HS-27A (cell line): Measurements from ENCODE around the gene CARD11.

ENCODE experiments used
- DNase-seq: peaks from one replicate; pipeline ENCODE4 v3.0.0-alpha.2; 2012; ENCODE audit warnings: low read depth, missing footprints

Gene CARD11

DNA sequence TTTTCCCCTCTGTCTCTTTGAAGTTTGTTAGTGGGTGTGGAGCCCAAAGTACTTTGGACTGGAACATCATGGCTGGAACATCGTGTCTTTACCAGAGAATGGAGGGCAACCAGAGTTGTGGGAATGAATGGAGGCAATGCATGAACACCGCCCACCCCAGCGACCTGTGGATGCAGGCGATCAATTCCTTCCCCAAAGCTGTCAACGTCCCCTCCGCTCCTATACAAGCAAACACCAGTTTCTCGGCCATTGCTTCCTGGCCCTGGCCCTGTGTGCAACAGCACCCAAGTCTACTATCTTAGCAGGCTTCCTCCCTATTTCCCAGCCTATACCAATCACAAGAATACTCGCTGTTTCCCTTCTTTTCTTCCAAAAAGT is 62.6 kb downstream of the CARD11 start:
- no peak for DNase-seq

DNA sequence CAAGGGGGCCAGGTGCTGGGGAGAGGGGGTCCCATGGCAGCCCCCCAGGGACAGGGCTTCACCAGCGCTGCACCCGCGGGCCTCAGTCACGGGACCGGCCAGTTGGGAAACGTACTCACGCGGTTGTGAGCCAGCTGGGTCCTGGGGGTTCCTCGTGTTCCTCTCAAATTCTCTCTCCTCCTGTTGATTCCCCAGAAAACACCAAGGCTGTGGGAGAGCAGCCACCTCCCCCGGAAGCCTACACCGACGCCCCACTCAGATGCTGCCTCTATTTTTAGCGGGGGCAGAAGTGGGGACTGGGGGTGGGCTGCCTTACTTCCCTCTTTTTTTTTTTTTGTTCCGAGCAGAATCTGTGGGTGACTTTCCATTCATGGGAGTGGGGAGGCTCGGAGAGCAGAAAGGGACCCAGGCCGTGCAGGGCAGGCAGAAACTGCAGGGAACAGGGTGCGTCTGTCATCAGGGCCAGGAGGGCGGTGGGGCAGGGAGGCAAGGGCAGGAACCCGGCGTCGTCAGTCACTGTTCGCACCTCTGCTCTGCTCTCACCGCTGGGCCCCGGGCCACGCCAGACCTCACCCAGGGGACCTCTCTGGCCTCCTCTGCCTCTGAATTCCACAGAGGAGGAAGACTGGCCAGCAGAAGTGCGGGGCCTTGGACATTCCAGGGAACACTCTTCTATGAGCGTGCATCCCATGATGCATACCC is 63.1 kb downstream of the CARD11 start:
- no peak for DNase-seq

DNA sequence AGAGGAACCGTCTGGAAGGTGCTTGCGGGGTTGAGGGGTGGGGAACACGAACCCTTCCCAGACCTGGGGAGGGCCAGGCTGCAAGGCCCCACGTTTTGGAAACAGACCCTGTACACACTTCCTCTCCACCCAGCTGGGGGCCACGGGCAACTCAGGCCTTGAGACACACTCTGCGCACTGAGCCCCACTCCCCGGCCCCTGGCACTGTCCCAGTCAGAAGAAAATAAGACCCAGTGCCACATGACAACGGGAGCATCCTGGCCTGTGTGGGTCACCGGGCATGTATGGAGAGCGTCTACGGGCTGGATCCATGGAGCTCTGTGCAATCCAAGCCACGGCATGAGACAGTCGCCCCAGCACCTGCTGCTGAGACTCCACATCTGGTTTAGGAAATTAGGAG is 63.7 kb downstream of the CARD11 start:
- DNase-seq, result no peak

DNA sequence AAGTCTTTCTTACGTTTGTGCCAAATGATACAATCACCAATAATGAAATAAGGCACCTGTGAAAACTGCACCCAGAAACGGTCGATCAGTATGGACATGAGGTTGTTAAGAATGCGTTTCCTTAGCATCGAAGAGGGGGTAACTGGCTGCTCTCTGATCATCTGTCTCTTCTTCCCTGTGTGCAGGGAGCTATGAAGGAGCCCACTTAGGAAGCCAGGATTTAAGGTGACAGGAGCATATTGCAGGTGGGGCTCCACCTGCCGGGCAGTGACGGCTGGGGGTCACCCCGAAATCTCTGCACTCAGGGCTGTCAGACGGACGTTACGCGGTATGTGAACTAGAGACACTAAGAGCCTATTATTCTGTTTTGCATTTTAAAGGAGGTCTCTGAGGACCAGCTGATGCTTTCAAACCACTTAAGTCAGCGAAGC is 64.5 kb downstream of the CARD11 start:
- no peak for DNase-seq

DNA sequence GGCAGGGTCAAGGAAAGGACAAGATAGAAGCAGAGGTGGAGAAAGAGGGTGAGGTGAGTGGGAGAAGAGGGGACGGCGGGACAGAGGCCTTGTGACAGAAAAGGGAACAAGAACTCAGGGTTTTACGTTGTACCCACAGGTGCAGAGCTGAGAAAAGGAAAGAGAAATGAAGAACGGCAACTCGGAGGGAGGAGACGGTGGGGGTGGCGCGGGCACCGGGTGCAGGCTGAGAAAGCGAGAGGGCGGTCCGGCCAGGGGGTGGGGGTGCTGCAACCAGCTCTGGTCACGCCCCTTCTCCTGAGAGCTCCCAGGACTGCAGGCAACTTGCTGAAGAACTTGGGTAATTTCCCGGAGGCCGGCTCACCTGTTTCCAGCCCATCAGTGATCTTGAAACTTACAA is 65.3 kb downstream of the CARD11 start:
- DNase-seq, result no peak

DNA sequence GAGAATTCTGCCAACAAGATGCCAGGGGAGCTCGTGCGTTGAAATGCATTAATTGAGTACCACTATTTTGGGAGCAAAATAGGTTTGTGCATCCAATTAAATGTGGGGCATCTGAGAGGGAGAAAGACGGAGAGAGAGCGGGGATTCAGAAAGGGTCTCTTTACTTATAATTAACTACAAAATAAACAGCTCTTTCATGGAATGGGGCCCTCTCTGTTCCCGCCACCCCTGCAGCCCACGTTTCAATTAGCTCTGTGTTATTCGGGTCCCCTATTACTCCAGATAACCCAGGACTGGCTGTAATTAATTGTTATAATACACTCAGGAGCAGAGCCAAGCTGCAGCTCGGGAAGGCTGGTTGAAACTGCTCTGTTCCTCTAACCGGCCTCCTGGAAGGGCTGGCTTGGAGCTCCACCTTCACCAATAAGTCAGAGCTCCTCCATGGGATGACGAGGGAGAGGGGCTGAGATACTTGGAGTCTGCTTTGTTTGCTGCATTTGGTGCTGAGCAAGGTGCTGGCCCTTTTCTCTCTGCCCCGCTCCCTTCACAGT is 67.8 kb downstream of the CARD11 start:
- DNase-seq, result no peak

DNA sequence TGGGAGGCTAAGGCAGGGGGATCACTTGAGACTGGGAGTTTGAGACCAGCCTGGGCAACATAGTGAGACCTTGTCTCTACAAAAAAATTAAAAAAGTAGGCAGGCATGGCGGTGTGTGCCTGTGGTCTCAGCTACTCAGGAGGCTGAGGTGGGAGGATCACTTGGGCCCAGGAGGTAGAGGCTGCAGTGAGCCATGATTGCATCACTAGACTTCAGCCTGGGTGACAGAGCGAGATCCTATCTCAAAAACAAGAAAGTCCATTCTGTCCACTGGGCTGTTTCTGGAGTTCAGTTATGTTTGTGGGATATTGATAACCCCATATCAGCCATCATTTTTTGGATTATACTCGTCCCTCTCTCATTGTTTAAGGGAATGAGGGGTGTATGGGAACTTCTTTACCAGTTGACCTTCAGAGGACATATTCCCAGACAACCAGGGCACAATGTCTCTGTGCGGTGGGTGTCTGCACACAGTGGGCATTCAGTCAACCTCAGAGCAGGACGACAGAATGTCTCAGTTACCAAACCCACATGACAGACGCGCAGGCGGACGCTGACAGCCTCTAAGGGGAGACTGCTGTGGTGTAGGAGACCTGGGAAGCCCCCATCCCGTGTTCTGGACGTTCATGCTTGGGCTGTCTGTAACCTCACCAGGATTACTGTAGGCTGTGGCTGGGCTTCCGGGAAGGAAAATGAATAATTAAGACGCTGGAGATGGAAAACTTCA is 69.4 kb downstream of the CARD11 start:
- no peak for DNase-seq

DNA sequence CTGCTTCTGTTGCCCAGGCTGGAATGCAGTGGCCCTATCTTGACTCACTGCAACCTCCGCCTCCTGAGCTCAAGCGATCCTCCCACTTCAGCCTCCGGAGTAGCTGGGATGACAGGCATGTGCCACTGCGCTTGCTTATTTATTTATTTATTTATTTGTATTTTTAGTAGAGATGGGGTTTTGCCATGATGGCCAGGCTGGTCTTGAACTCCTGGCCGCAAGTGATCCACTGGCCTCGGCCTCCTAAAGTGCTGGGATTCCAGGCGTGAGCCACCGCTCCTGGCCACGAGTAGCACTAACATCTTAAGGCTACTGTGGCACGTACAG is 70.9 kb downstream of the CARD11 start:
- DNase-seq, result no peak

DNA sequence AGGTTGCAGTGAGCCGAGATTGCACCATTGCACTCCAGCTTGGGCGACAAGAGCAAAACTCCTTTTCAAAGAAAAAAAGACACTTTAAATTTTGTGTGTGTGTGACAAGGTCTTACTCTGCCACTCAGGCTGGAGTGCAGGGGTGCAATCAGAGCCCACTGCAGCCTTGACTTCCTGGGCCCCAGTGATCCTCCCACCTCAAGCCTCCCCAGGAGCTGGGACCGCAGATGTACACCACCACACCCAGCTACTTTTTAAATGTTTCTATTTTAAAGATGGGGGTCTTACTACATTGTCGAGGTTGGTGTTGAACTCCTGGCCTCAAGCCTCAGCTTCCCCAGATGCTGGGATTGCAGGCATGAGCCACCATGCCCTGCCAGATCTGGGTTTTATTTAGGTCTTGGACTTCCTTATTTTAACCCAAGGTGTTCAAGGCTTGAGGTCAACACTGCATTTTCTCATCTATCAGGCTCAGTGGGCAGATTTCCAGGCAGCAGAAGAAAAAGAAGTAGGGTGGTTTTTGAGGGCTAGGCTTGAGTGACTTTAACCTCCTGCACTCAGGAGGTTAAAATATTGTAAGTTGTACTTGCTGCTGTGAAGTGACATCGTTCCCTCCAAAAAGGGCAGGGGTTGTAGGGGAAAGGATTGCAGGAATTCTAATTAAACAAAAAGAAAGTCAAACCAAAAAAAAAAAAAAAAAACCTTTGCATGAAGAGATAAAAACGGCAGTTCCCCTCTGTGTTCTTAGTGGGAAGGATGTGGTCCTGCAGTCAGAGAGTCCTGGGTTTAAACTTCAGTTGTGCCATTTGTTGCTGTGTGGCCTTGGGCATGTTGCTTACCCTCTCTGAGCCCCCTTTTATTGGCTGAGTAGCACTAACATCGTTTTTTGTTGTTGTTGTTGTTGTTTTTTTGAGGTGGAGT is 71.5 kb downstream of the CARD11 start:
- no peak for DNase-seq

DNA sequence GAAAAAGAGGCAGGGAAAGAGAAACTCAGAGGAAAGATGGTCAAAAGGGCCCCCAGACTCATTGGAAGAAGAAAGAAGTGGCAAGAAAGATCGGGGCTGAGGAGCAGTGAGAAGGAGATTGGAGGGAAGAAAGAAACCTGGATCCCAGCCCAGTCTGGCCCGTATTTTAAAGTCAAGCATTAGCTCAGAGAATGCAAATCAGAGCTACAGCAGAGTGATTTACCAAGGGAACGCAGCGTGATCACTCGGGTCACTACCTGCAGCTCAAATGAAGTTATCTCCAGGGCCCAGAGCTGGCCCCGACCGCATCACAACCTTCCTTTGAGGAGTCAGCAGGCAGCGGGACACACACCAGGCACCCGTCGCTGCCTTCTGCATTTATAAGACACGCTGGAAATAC is 72.8 kb downstream of the CARD11 start:
- DNase-seq, result no peak

DNA sequence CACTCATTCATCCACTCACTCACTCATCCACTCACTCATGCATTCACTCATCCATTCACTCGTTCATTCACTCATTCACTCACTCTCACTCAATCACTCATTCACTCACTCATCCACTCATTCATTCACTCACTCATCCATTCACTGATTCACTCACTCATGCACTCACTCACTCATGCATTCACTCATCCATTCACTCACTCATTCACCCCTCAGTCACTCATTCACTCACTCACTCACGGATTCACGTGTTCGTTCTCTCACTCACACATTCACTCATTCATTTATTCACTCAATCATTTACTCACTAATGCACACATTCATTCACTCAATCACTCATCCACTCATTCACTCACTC is 73.4 kb downstream of the CARD11 start:
- no peak for DNase-seq

DNA sequence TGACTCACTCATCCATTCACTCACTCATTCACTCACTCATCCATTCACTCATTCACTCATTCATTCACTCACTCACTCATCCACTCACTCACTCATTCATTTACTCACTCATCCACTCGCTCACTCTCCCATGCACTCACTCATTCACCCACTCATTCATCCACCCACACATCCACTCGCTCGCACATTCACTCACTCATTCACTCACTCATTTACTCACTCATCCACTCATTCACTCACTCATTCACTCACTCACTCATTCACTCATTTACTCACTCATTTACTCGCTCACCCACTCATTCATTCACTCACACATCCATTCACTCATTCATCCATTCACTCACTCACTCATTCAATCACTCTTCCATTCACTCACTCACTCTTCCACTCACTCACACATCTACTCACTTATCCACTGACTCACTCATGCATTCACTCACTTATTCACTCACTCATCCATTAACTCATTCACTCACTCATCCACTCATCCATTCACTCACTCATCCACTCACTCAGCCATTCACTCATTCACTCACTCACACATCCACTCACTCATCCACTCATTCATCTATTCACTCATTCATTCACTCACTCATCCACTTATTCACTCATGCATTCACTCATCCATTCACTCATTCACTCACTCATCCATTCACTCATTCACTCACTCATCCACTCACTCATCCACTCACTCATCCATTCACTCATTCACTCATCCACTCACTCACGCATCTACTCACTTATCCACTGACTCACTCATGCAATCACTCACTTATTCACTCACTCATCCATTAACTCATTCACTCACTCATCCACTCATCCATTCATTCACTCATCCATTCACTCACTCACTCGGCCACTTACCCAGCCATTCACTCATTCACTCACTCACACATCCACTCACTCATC is 74.0 kb downstream of the CARD11 start:
- no peak for DNase-seq

DNA sequence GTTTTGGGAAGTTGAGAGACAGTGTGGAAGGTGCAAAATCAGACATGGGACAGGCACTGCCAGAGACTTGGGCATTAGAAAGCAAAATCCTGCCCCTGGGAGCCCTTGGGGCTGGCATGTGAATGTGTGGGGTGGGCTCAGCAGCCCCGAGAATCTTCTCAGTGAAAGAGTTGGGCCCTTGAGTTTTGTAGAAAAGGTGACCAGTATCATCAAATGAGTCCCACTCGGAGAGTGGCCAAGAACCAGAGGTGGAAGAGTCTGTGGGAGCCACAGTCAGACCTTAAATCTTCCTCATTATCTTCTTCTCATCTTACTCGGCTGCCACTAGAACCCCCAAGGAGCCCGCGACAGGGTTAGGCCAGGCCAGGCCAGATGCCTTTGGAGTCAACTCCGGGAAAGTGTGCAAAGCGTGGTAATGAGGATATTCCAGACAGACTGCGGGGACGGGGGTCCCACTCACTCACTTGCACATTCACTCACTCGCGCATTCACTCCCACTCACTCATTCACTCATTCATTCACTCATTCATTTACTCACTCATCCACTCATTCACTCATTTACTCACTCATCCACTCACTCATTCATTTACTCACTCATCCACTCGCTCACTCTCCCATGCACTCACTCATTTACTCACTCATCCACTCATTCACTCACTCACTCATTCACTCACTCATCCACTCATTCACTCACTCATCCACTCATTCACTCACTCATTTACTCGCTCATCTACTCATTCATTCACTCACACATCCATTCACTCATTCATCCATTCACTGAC is 74.9 kb downstream of the CARD11 start:
- no peak for DNase-seq

DNA sequence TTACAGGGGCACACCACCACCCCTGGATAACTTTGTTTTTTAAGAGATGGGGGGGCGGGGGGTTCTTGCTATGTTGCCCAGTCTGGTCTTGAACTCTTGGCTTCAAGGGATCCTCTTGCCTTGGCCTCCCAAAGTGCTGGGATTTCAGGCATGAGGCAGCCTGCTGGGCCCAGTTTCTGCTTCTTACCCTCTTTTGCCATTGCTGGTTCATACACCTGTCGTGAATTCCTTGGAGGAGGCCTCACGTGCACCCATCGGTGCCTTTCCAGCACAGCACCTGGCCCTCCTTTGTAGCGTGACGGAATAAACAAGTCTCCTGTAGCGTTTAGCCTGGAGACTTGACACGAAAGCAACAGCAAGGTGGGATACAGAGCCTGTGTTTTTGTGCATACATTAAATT is 75.5 kb downstream of the CARD11 start:
- no peak for DNase-seq

DNA sequence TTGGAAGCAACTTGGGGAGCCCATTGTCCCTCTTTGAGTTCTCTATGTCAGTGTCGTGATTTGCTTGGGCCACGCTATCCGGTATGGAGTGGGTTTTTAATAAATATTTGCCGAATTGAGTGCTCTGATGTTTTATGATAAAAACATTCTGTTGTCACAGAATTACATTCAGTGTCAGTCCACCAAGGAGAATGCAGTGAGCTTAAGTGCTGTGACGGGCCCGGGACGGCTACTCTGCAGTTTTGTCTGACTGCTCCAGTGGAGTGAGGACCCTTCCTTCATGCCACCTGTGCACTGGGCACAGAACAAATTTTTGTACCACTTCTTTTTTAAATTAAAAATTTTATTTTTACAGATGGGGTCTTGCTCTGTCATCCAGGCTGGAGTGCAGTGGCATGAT is 76.0 kb downstream of the CARD11 start:
- no peak for DNase-seq

DNA sequence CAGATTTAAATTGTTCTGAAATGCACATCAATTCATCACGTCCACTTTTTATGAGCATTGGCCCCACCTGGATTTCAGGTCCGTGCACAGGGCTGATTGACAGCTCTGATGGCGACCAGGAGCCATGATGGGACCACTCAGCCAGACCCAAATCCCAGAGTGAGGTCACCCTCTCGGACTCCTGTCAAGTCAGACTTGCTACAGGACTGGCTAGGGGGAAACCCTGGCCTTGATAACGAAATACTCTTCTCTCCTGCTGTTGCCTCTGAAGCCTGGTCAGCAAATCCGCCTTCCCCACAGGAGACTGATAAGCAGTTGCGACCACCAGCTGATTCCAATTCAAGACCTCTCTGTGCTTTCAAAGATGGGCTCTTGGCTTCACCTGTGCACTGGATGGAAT is 76.4 kb downstream of the CARD11 start:
- no peak for DNase-seq

DNA sequence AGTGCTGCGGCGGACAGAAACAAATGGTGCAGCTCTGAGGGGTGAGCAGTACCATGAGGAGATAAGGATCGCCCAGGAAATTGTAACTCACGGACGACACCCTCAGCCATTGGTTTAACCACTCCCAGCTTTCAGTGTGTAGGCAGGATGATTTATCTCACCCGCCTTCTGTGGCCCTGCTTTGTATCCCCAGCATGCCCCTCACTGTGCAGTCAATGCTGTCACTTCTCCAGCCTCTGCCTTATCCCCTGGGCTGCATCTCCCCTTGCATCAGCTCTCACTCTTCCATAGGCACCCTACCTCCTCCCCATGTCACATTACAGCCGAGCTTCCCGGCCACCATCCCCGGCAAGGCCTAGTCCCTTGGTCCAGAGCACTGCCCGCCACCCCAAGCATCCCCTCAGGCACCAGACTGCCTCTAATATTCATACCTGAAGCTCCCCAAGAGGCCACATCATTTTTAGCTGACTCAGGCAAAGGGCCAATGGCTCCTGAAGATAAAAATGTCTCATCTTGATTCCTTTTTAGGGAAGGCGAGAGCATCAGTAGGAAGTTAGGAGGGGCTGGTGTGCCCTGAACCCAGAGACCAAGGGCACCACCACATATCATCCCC is 77.1 kb downstream of the CARD11 start:
- no peak for DNase-seq

DNA sequence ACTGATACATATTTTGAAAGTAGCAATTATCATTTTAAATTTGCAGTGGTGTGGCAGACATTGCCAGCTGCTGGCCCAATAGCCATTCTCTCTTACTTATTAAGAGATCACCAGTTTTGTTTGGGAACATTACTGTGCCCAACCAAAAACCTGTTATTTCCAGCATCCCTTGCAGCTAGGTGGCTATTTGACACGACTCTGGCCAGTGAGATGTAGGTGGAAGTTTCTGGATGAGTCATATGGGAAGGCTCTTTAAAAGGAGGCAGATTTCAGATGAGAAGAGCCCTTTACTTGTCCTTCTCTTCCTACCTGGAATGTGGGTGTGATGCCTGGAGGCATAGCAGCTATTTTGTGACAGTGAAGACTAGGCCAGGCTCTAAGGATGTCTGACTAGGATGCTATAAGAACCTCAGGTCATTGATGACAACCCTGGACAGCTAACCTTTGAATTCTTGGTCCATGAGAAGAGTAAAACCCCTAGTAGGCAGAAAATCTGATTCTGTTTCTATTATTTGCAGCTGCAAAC is 77.9 kb downstream of the CARD11 start:
- no peak for DNase-seq

DNA sequence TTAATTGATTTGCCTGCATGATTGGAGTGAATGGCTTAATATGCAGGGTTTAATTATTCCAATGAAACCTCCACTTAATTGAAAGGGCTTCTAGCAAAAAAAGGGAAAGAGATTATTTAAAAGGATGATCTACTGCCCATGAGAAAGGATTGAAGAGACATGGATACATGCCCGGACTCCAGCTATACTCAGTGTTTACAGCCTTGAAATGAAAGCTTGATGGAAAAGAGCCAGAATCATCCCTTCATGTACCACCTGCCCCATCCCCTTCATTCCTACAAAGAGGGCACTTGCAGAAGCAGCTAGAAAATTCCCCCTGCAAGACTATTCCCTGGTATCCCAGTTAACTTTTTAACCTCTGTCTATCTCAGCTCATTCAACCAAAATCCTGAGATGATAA is 78.4 kb downstream of the CARD11 start:
- no peak for DNase-seq

DNA sequence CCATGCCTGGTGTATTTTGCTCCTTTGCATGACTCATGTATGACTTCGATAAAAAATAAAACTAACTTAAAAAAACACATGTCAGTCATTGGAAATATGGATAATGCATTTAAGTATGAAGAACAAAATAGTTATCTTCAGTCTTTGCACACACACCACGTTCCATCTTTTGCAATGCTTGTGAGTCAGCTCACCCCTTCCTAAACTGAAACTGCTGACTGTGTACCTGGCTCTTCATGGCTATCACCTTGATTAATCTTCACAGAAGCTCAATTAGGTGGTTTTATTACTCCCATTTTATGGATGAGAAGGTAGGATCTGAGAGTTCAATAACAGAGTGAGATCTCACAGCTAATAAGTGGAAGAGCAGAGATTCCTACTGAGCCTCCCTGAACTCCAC is 79.5 kb downstream of the CARD11 start:
- DNase-seq, result no peak
